ENCODE results near the gene AIF1L. TPM values are rescaled to one million over a fixed set of nuclear protein-coding genes. Genes with fewer than 3 reads are reported as not detected.
A peak's percentile ranks its signal among the peaks of the same experiment; 100 is the strongest.

AIF1L gene
- total RNA-seq, 1 experiment from 2014 or later, result 103 TPM

DNA sequence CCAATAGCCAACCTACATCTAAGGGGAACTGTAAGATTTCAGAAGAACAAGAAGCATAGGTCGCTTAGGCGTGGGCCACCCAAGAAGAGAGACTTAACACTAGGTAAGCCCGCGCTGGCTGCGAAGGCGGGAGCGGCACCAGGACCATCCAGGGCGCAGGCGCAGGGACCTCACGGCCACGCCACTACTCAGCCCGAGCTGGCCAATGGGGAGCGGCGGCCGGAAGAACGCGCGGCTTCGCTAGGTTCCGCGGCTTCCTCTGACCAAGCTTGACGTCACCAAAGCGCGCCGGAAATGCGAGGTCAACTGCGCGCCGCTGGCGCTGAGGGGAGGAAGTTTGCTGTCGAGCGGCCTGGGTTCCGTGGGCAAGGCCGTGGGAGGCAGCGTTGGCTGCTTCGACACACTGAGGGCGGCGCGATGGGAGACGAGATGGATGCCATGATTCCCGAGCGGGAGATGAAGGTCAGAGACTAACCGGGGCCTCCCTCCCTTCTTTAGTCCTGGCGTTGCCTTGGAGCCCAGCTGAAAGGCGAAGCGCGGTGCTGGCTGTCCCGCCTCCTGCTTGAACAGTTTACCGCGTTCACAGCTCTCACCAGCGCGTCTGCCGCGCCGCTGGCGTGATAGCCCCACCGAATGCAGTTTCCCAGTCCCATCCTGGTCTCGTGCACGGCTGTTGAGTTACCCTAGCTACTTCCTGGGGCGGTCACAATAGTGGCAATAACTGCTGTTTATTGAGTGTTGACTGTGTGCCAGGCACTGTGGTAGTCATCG, 29.1 kb downstream of the AIF1L start, which contains the start of gene NUP214 (continued):
- TF ChIP-seq, protein P1, sequence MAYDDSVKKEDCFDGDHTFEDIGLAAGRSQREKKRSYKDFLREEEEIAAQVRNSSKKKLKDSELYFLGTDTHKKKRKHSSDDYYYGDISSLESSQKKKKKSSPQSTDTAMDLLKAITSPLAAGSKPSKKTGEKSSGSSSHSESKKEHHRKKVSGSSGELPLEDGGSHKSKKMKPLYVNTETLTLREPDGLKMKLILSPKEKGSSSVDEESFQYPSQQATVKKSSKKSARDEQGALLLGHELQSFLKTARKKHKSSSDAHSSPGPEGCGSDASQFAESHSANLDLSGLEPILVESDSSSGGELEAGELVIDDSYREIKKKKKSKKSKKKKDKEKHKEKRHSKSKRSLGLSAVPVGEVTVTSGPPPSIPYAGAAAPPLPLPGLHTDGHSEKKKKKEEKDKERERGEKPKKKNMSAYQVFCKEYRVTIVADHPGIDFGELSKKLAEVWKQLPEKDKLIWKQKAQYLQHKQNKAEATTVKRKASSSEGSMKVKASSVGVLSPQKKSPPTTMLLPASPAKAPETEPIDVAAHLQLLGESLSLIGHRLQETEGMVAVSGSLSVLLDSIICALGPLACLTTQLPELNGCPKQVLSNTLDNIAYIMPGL (CRISPR knock-in tag; IDR thresholded peaks at IDR 0.05), result no peak
- TF ChIP-seq, protein P2, sequence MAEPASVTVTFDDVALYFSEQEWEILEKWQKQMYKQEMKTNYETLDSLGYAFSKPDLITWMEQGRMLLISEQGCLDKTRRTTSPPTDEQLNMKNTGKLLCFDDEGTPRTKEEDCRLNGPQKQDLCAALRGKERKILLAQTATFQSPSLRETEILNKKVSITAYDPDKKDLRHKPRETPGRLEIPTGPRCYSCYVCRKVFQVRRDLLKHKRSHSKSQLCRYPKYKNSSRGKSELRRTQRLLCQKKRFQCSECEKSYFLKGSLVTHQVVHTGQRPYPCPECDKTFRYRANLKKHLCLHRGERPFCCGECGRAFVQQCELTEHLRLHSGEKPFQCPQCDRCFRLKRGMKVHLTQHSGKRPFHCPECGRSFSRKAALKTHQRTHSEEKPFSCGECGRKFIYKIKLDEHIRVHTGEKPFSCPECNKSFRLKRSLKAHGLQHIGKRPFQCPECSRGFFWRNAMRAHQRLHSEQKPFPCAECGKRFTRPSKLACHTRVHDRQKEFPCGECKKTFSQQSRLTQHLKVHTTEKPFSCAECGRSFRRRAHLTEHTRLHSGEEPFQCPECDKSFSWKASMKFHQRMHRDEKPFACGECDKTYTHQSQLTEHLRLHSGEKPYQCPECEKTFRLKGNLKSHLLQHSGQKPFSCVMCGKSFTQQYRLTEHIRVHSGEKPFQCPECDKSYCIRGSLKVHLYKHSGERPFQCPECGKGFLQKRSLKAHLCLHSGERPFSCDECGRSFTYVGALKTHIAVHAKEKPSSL (CRISPR knock-in tag; conservative IDR thresholded peaks at IDR 0.05), result no peak
- TF ChIP-seq ZNF396 (CRISPR knock-in tag; IDR thresholded peaks at IDR 0.05; ENCODE audit: borderline replicate concordance), result no peak
- TF ChIP-seq, protein P3, sequence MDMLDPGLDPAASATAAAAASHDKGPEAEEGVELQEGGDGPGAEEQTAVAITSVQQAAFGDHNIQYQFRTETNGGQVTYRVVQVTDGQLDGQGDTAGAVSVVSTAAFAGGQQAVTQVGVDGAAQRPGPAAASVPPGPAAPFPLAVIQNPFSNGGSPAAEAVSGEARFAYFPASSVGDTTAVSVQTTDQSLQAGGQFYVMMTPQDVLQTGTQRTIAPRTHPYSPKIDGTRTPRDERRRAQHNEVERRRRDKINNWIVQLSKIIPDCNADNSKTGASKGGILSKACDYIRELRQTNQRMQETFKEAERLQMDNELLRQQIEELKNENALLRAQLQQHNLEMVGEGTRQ (CRISPR knock-in tag; IDR thresholded peaks at IDR 0.05), result no peak
- TF ChIP-seq ZNF423 (CRISPR knock-in tag; IDR thresholded peaks at IDR 0.05), result no peak
- TF ChIP-seq, protein P4, sequence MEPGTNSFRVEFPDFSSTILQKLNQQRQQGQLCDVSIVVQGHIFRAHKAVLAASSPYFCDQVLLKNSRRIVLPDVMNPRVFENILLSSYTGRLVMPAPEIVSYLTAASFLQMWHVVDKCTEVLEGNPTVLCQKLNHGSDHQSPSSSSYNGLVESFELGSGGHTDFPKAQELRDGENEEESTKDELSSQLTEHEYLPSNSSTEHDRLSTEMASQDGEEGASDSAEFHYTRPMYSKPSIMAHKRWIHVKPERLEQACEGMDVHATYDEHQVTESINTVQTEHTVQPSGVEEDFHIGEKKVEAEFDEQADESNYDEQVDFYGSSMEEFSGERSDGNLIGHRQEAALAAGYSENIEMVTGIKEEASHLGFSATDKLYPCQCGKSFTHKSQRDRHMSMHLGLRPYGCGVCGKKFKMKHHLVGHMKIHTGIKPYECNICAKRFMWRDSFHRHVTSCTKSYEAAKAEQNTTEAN (CRISPR knock-in tag; IDR thresholded peaks at IDR 0.05), result no peak
- peak; percentile 95 for TF ChIP-seq GABPB1 (CRISPR knock-in tag; IDR thresholded peaks at IDR 0.05)
- TF ChIP-seq RELA (CRISPR knock-in tag; IDR thresholded peaks at IDR 0.05; ENCODE audit: borderline replicate concordance), result no peak
- no peak for TF ChIP-seq MYBL2 (CRISPR knock-in tag; IDR thresholded peaks at IDR 0.05)

DNA sequence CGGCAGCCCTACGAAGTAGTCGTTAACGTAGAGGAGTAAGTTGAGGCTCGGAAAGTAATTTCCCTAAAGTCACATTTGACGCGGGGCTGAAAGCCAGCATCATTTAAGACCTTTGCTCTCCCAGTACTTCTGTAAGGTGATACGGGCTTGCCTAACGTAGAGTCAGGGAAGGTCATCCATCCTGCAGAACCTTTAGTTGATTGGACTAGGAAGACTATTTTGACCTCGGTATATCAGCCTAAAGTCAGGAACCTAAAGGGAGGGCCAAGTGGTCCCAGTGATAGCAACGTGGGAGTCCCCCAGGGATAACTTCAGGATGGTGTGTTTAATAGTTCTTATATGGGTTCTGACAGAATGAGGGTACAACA, 29.7 kb downstream of the AIF1L start:
- ATAC-seq, result no peak
- Mint-ChIP-seq H3K36me3 (peaks cover 42% of the 10 kb centered on the region), H3K4me1 (peaks cover 10% of the 10 kb centered on the region), H3K27ac (peak overlapping the region; percentile 100), H3K27me3 (ENCODE audit: low read depth) (peaks cover 3% of the 10 kb centered on the region; the same call in 1 of the 2 replicates), H3K9me3 (no peaks in the 10 kb centered on the region), H3K4me3 (peak overlapping the region; percentile 99)
- ChIA-PET POLR2A (interaction anchor here (1.1 to 1.3 kb wide), 3 partner anchors 13 to 16 kb away, joined by 5 to 8 read pairs (median 5); no protein-coding TSS in a partner anchor), CTCF (interaction anchor here (1.1 to 2.2 kb wide), 5 partner anchors 16 to 128 kb away, joined by 3 to 10 read pairs (median 6); partner anchors contain the start of gene AIF1L)
- no peak for DNase-seq (ENCODE audit: low spot score)
- TF ChIP-seq, protein P5, sequence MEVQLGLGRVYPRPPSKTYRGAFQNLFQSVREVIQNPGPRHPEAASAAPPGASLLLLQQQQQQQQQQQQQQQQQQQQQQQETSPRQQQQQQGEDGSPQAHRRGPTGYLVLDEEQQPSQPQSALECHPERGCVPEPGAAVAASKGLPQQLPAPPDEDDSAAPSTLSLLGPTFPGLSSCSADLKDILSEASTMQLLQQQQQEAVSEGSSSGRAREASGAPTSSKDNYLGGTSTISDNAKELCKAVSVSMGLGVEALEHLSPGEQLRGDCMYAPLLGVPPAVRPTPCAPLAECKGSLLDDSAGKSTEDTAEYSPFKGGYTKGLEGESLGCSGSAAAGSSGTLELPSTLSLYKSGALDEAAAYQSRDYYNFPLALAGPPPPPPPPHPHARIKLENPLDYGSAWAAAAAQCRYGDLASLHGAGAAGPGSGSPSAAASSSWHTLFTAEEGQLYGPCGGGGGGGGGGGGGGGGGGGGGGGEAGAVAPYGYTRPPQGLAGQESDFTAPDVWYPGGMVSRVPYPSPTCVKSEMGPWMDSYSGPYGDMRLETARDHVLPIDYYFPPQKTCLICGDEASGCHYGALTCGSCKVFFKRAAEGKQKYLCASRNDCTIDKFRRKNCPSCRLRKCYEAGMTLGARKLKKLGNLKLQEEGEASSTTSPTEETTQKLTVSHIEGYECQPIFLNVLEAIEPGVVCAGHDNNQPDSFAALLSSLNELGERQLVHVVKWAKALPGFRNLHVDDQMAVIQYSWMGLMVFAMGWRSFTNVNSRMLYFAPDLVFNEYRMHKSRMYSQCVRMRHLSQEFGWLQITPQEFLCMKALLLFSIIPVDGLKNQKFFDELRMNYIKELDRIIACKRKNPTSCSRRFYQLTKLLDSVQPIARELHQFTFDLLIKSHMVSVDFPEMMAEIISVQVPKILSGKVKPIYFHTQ (CRISPR knock-in tag; IDR thresholded peaks at IDR 0.05), result no peak
- TF ChIP-seq, protein P6, sequence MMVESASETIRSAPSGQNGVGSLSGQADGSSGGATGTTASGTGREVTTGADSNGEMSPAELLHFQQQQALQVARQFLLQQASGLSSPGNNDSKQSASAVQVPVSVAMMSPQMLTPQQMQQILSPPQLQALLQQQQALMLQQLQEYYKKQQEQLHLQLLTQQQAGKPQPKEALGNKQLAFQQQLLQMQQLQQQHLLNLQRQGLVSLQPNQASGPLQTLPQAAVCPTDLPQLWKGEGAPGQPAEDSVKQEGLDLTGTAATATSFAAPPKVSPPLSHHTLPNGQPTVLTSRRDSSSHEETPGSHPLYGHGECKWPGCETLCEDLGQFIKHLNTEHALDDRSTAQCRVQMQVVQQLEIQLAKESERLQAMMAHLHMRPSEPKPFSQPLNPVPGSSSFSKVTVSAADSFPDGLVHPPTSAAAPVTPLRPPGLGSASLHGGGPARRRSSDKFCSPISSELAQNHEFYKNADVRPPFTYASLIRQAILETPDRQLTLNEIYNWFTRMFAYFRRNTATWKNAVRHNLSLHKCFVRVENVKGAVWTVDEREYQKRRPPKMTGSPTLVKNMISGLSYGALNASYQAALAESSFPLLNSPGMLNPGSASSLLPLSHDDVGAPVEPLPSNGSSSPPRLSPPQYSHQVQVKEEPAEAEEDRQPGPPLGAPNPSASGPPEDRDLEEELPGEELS (CRISPR knock-in tag; IDR thresholded peaks at IDR 0.05), result no peak
- TF ChIP-seq GRHL2 (CRISPR knock-in tag; IDR thresholded peaks at IDR 0.05; ENCODE audit: insufficient replicate concordance, severe bottlenecking), result no peak
